DOHH2 (cell line): ENCODE results near the gene LAGE3.

Experiments used
- H3F3A ChIP-seq: fragments of 200-600 bp; sonication (generic), shearing (Covaris generic); 2 replicates; pipeline ENCODE4 v1.6.0; 2016; ENCODE audit warnings: antibody characterized with exemption, mild to moderate bottlenecking; ENCODE audit not compliant: control insufficient read depth, insufficient read depth
- H3K27ac ChIP-seq: fragments of 200-600 bp; sonication (generic); 2 replicates; pipeline ENCODE4 v1.5.1; 2014; ENCODE audit warnings: low read depth, mild to moderate bottlenecking, low read length, moderate library complexity
- H3K27me3 ChIP-seq: fragments of 200-600 bp; sonication (generic); 2 replicates; pipeline ENCODE4 v1.6.1; 2014; ENCODE audit warnings: mild to moderate bottlenecking, low read length, mixed read lengths; ENCODE audit not compliant: control insufficient read depth
- H3K36me3 ChIP-seq: fragments of 200-600 bp; sonication (generic); 2 replicates; pipeline ENCODE4 v1.6.1; 2014; ENCODE audit warnings: mild to moderate bottlenecking, low read length, moderate library complexity, mixed read lengths; ENCODE audit not compliant: control insufficient read depth
- H3K4me1 ChIP-seq: fragments of 200-600 bp; sonication (generic); 2 replicates; pipeline ENCODE4 v1.6.1; 2014; ENCODE audit warnings: mild to moderate bottlenecking, low read length, mixed read lengths; ENCODE audit not compliant: control insufficient read depth
- H3K4me2 ChIP-seq: fragments of 200-600 bp; sonication (generic); 2 replicates; pipeline ENCODE4 v1.6.0; 2014; ENCODE audit warnings: mild to moderate bottlenecking, low read length, moderate library complexity
- H3K4me3 ChIP-seq: fragments of 200-600 bp; sonication (generic); 2 replicates; pipeline ENCODE4 v1.5.1; 2014; ENCODE audit warnings: mild to moderate bottlenecking, low read length, mixed read lengths
- H3K79me2 ChIP-seq: fragments of 200-600 bp; sonication (generic); 2 replicates; pipeline ENCODE4 v1.6.1; 2014; ENCODE audit warnings: mild to moderate bottlenecking, low read length, mixed read lengths; ENCODE audit not compliant: control insufficient read depth
- H3K9me2 ChIP-seq: fragments of 200-600 bp; sonication (generic); replicated peaks from 2 replicates; pipeline ENCODE4 v1.6.1; 2014; ENCODE audit warnings: mild to moderate bottlenecking, low read length, mixed read lengths; ENCODE audit not compliant: control insufficient read depth
- H3K9me3 ChIP-seq: fragments of 200-600 bp; sonication (generic); 2 replicates; pipeline ENCODE4 v1.6.1; 2014; ENCODE audit warnings: antibody characterized with exemption, low read length, mixed read lengths; ENCODE audit not compliant: control insufficient read depth, insufficient read depth
- H4K20me1 ChIP-seq: fragments of 200-600 bp; sonication (generic); 2 replicates; pipeline ENCODE4 v1.6.0; 2014; ENCODE audit warnings: low read depth, mild to moderate bottlenecking, antibody characterized with exemption, low read length, moderate library complexity; ENCODE audit not compliant: control insufficient read depth, insufficient read depth
- CTCF ChIP-seq: fragments of 200-600 bp; sonication (generic); IDR thresholded peaks from one replicate; pipeline ENCODE4 v1.5.1; 2014; ENCODE audit warnings: antibody characterized with exemption, mild to moderate bottlenecking, low read depth, low read length; ENCODE audit not compliant: poor library complexity, severe bottlenecking
- EZH2phosphoT487 ChIP-seq: fragments of 200-600 bp; sonication (generic); IDR thresholded peaks from 2 replicates; pipeline ENCODE4 v1.6.1; 2017; ENCODE audit warnings: borderline replicate concordance, mild to moderate bottlenecking, antibody characterized with exemption, low read length, moderate library complexity, mixed read lengths

LAGE3 gene

GRCh38 chrX:154436983-154437752 is 41.9 kb downstream of the LAGE3 start, which contains the start of gene GDI1:
Gene GDI1 (plus strand): TSS chrX:154437154. CDS start chrX:154437255, 101 bp downstream.
- no peaks in the 10 kb centered on the region for H3F3A ChIP-seq
- no peaks in the 10 kb centered on the region for H3K9me3 ChIP-seq
- H3K9me2 ChIP-seq = no peaks in the 10 kb centered on the region
- H3K4me2 ChIP-seq = peak within 1 kb of the TSS; percentile 83
- H3K27me3 ChIP-seq = no peaks in the 10 kb centered on the region
- H3K36me3 ChIP-seq = peaks cover 10% of the 10 kb centered on the region
- peaks cover 12% of the 10 kb centered on the region for H3K4me1 ChIP-seq
- peaks cover 23% of the 10 kb centered on the region for H3K79me2 ChIP-seq
- no peaks in the 10 kb centered on the region for H4K20me1 ChIP-seq
- TF ChIP-seq EZH2phosphoT487 = no peak
- no peak for TF ChIP-seq CTCF
- peak within 1 kb of the TSS; percentile 80 for H3K4me3 ChIP-seq
- no peak within 1 kb of the TSS for H3K27ac ChIP-seq

- Histone ChIP-seq H3K79me2 (peaks cover 23% of the 10 kb centered on the region), H3K27ac (no peak overlapping the region), H3K4me2 (peak overlapping the region; percentile 83), H3K36me3 (peaks cover 10% of the 10 kb centered on the region), H3K4me3 (peak overlapping the region; percentile 80), H4K20me1 (no peaks in the 10 kb centered on the region), H3K9me3 (no peaks in the 10 kb centered on the region), H3K9me2 (no peaks in the 10 kb centered on the region), H3F3A (no peaks in the 10 kb centered on the region), H3K27me3 (no peaks in the 10 kb centered on the region), H3K4me1 (peaks cover 12% of the 10 kb centered on the region)
- TF ChIP-seq EZH2phosphoT487 (no peak), CTCF (no peak)
Measured at GRCh38 chrX:154436374-154436982, 42.6 kb downstream of the LAGE3 start.

- no peak overlapping the region for H3K4me2 ChIP-seq
- TF ChIP-seq CTCF (no peak), EZH2phosphoT487 (no peak)
- H3K27me3 ChIP-seq = no peaks in the 10 kb centered on the region
- no peak overlapping the region for H3K4me3 ChIP-seq
- no peaks in the 10 kb centered on the region for H3K9me2 ChIP-seq
- H3K79me2 ChIP-seq = peaks cover 28% of the 10 kb centered on the region
- H3K36me3 ChIP-seq = peaks cover 10% of the 10 kb centered on the region
- H3K27ac ChIP-seq = no peak overlapping the region
- no peaks in the 10 kb centered on the region for H4K20me1 ChIP-seq
- H3F3A ChIP-seq = no peaks in the 10 kb centered on the region
- H3K4me1 ChIP-seq = peaks cover 12% of the 10 kb centered on the region
- no peaks in the 10 kb centered on the region for H3K9me3 ChIP-seq
Measured at GRCh38 chrX:154435171-154435733, 43.8 kb downstream of the LAGE3 start.
